IMR-90 (cell line): ENCODE data around the gene ING5. TPM values are rescaled to one million over a fixed set of nuclear protein-coding genes. Genes with fewer than 3 reads are reported as not detected.

Experiments
- ATAC-seq: fragments of 200-7000 bp; cut with Tn5 transposase; 2 replicates; pipeline ENCODE4 v1.9.1; 2020; ENCODE audit warnings: low read depth, mild to moderate bottlenecking, moderate library complexity
- BruUV-seq: library from RNA; stranded (reverse); fragments of 400-500 nt; replicated peaks from 2 replicates; lab custom pipeline; 2021; lab: Mats Ljungman, UMichigan
- CTCF ChIA-PET: fragments of 300-600 bp; formaldehyde crosslinking; extraction: SDS; loops from one replicate; lab custom pipeline; 2021; ENCODE audit warnings: antibody characterized with exemption; lab: Yijun Ruan, JAX
- POLR2A ChIA-PET: fragments of 300-600 bp; sonication (Branson Sonifier 250); formaldehyde crosslinking; loops from one replicate; lab custom pipeline; 2022; ENCODE audit warnings: antibody characterized with exemption; ENCODE audit not compliant: unreplicated experiment; lab: Charles Lee
- DNase-seq: peaks from one replicate; pipeline ENCODE4 v3.0.0; 2013
- H2AFZ ChIP-seq: replicated peaks from 2 replicates; pipeline ENCODE3; 2013; ENCODE audit warnings: low read length, mild to moderate bottlenecking; ENCODE audit not compliant: poor library complexity
- H2AK5ac ChIP-seq: 2 replicates; pipeline ENCODE4 v1.6.1; 2013; ENCODE audit warnings: low read depth, low read length, inconsistent platforms
- H2AK9ac ChIP-seq: replicated peaks from 2 replicates; pipeline ENCODE3; 2013; ENCODE audit warnings: mild to moderate bottlenecking, low read depth, low read length, moderate library complexity; ENCODE audit not compliant: poor library complexity
- H2BK120ac ChIP-seq: 2 replicates; pipeline ENCODE4 v1.6.1; 2013; ENCODE audit warnings: low read depth, low read length, inconsistent platforms
- H2BK15ac ChIP-seq: 3 replicates; pipeline ENCODE4 v1.6.1; 2013; ENCODE audit warnings: low read depth, low read length, inconsistent platforms
- H2BK20ac ChIP-seq: 2 replicates; pipeline ENCODE4 v1.6.1; 2013; ENCODE audit warnings: low read depth, mild to moderate bottlenecking, inconsistent platforms, low read length, moderate library complexity
- H2BK5ac ChIP-seq: 2 replicates; pipeline ENCODE4 v1.6.1; 2013; ENCODE audit warnings: mild to moderate bottlenecking, low read depth, low read length, inconsistent platforms; ENCODE audit not compliant: poor library complexity, severe bottlenecking
- H3K14ac ChIP-seq: replicated peaks from 2 replicates; pipeline ENCODE4 v1.6.1; 2013; ENCODE audit warnings: low read depth, low read length, inconsistent platforms
- H3K18ac ChIP-seq: 2 replicates; pipeline ENCODE4 v1.6.1; 2013; ENCODE audit warnings: low read depth, low read length, control low read depth
- H3K23ac ChIP-seq: 2 replicates; pipeline ENCODE4 v1.6.1; 2013; ENCODE audit warnings: low read depth, low read length, inconsistent platforms
- H3K27ac ChIP-seq: 2 replicates; pipeline ENCODE4 v1.5.1; 2013; ENCODE audit warnings: mild to moderate bottlenecking, control low read depth, low read length; ENCODE audit not compliant: insufficient read depth
- H3K27me3 ChIP-seq: 2 replicates; pipeline ENCODE4 v1.6.1; 2013; ENCODE audit warnings: low read length; ENCODE audit not compliant: control insufficient read depth, insufficient read depth
- H3K36me3 ChIP-seq: 2 replicates; pipeline ENCODE4 v1.6.1; 2013; ENCODE audit warnings: low read length, mixed read lengths; ENCODE audit not compliant: control insufficient read depth, insufficient read depth
- H3K4ac ChIP-seq: 2 replicates; pipeline ENCODE4 v1.6.1; 2013; ENCODE audit warnings: low read depth, low read length, inconsistent platforms
- H3K4me1 ChIP-seq: 2 replicates; pipeline ENCODE4 v1.6.1; 2013; ENCODE audit warnings: low read length, mixed read lengths; ENCODE audit not compliant: control insufficient read depth, insufficient read depth
- H3K4me2 ChIP-seq: 2 replicates; pipeline ENCODE4 v1.6.1; 2013; ENCODE audit warnings: low read depth, mild to moderate bottlenecking, control low read depth, low read length, moderate library complexity
- H3K4me3 ChIP-seq: 2 replicates; pipeline ENCODE4 v1.5.1; 2013; ENCODE audit warnings: low read depth, mild to moderate bottlenecking, control low read depth, low read length, moderate library complexity; ENCODE audit not compliant: insufficient read depth
- H3K56ac ChIP-seq: 2 replicates; pipeline ENCODE4 v1.6.1; 2013; ENCODE audit warnings: low read length, inconsistent platforms; ENCODE audit not compliant: insufficient read depth; ENCODE audit errors: extremely low read depth
- H3K79me1 ChIP-seq, 2 experiments: 2 replicates each; pipeline ENCODE4 v1.6.1; 2013; ENCODE audit warnings: low read length in 2 of 2, inconsistent platforms in 1 of 2, low read depth in 1 of 2
- H3K9ac ChIP-seq: 2 replicates; pipeline ENCODE4 v1.6.1; 2013; ENCODE audit warnings: low read depth, low read length, control low read depth
- H3K9me1 ChIP-seq: 2 replicates; pipeline ENCODE4 v1.6.1; 2013; ENCODE audit warnings: low read length, inconsistent platforms; ENCODE audit not compliant: insufficient read depth
- H3K9me3 ChIP-seq: 2 replicates; pipeline ENCODE4 v1.6.1; 2013; ENCODE audit warnings: low read length; ENCODE audit not compliant: control insufficient read depth, insufficient read depth
- H4K20me1 ChIP-seq: 2 replicates; pipeline ENCODE4 v1.6.1; 2013; ENCODE audit warnings: low read length, inconsistent platforms; ENCODE audit not compliant: insufficient read depth
- H4K5ac ChIP-seq: 2 replicates; pipeline ENCODE4 v1.6.1; 2013; ENCODE audit warnings: mild to moderate bottlenecking, low read depth, low read length, control low read depth
- H4K8ac ChIP-seq, 2 experiments: 2 replicates each; pipeline ENCODE4 v1.6.1; 2013; ENCODE audit warnings: low read depth in 2 of 2, low read length in 2 of 2, control low read depth in 1 of 2, inconsistent platforms in 1 of 2
- H4K91ac ChIP-seq: 2 replicates; pipeline ENCODE4 v1.6.1; 2013; ENCODE audit warnings: low read depth, low read length, inconsistent platforms; ENCODE audit not compliant: insufficient read depth
- CEBPB ChIP-seq: IDR thresholded peaks from 2 replicates; pipeline ENCODE4 v1.6.1; 2012; ENCODE audit warnings: low read depth, low read length, improper control_type of control experiment
- CHD1 ChIP-seq: IDR thresholded peaks from 2 replicates; pipeline ENCODE4 v1.6.1; 2012; ENCODE audit warnings: low read depth, low read length, improper control_type of control experiment
- ELK1 ChIP-seq: fragments of 150-350 bp; IDR thresholded peaks from 2 replicates; pipeline ENCODE4 v1.6.1; 2016; ENCODE audit warnings: low read depth, mild to moderate bottlenecking, low read length, moderate library complexity, borderline replicate concordance
- MAZ ChIP-seq: IDR thresholded peaks from 2 replicates; pipeline ENCODE4 v1.6.1; 2012; ENCODE audit warnings: low read depth, mild to moderate bottlenecking, low read length, improper control_type of control experiment, moderate library complexity, borderline replicate concordance
- MXI1 ChIP-seq: IDR thresholded peaks from 2 replicates; pipeline ENCODE4 v1.6.1; 2012; ENCODE audit warnings: low read depth, mild to moderate bottlenecking, low read length, moderate library complexity, borderline replicate concordance
- NFE2L2 ChIP-seq: fragments of 150-350 bp; IDR thresholded peaks from 2 replicates; pipeline ENCODE4 v1.6.1; 2016; ENCODE audit warnings: low read depth, mild to moderate bottlenecking, low read length
- POLR2A ChIP-seq: IDR thresholded peaks from 2 replicates; pipeline ENCODE4 v1.6.1; 2012; ENCODE audit warnings: mild to moderate bottlenecking, low read depth, low read length
- RAD21 ChIP-seq: IDR thresholded peaks from 2 replicates; pipeline ENCODE4 v1.6.1; 2012; ENCODE audit warnings: low read length, improper control_type of control experiment
- SMC3 ChIP-seq: fragments of 150-350 bp; IDR thresholded peaks from 2 replicates; pipeline ENCODE4 v1.6.1; 2016; ENCODE audit warnings: low read depth, mild to moderate bottlenecking, antibody characterized with exemption, low read length, moderate library complexity
- WGBS, 2 experiments: methylation state at CpG; one replicate each; pipeline versions ENCODE4 v1.1.5 to v1.1.7; 2013; ENCODE audit warnings: missing lambda C conversion rate in 2 of 2; ENCODE audit not compliant: insufficient read length in 1 of 2; ENCODE audit errors: extremely low coverage in 2 of 2; 5-methylcytosine and 5-hydroxymethylcytosine counted together
- dilution Hi-C: fragments of 300-500 bp; cut with HindIII; formaldehyde crosslinking; loops from one replicate; pipeline ENCODE4 v1.14.3; 2018; ENCODE audit warnings: low sequenced_read_pairs; ENCODE audit not compliant: unreplicated experiment
- in situ Hi-C: fragments of 300-500 bp; cut with MboI; formaldehyde crosslinking; loops from 3 replicates; pipeline ENCODE4 v1.14.3; 2019; ENCODE audit warnings: low sequenced_read_pairs, inconsistent platforms, mixed read lengths
- intact Hi-C: fragments of 100-400 bp; cut with micrococcal nuclease; formaldehyde crosslinking; loops from 2 replicates; pipeline ENCODE4 v1.10.0; 2022
- polyA plus RNA-seq, 3 experiments: library from polyadenylated mRNA; depleted of rRNA; stranded (reverse); fragments of >200 nt; gene quantifications; 2 replicates each; pipeline ENCODE4 v1.2.3, GENCODE V29; 2012; ENCODE audit warnings: low replicate concordance in 1 of 3
- total RNA-seq: library from RNA; depleted of rRNA; stranded (reverse); fragments of >200 nt; gene quantifications from 2 replicates; pipeline ENCODE4 v1.2.3, GENCODE V29; 2012

The ING5 gene
- total and polyA plus RNA-seq, 2 of the 4 experiments (the other 2 are of a cell fraction), result 36.1 to 38.9 TPM

- in situ Hi-C loops (no loop called here), dilution Hi-C loops (no loop called here), intact Hi-C loops (no loop called here)
- no peak overlapping the region for H3K4me2 ChIP-seq
- no peaks in the 10 kb centered on the region for H3K79me1 ChIP-seq
- no peak overlapping the region for H3K4ac ChIP-seq
- peak overlapping the region; percentile 41 for H2AFZ ChIP-seq
- no peak overlapping the region for H3K9ac ChIP-seq
- no peak overlapping the region for H2AK9ac ChIP-seq
- H2BK15ac ChIP-seq, result no peak overlapping the region
- H4K8ac ChIP-seq, result no peak overlapping the region
- WGBS, 2 experiments, result 75% methylated on average over 13 of the region's 22 CpGs; no CpG with 5 or more reads in 1 of the 2 experiments
- POLR2A ChIA-PET, result no interaction called here
- no peak overlapping the region for H3K56ac ChIP-seq
- no peak for TF ChIP-seq RAD21
- TF ChIP-seq CHD1, result no peak
- no peak for TF ChIP-seq POLR2A
- TF ChIP-seq ELK1, result no peak
- TF ChIP-seq NFE2L2, result no peak
- TF ChIP-seq MAZ, result no peak
- no peak for TF ChIP-seq SMC3
- no peak for TF ChIP-seq MXI1
- TF ChIP-seq CEBPB, result no peak
- H3K14ac ChIP-seq, result no peak overlapping the region
- no peaks in the 10 kb centered on the region; the same call in 1 of the 2 replicates for H3K27me3 ChIP-seq
- H2BK5ac ChIP-seq, result no peak overlapping the region
- H4K5ac ChIP-seq, result no peak overlapping the region
- no peak overlapping the region for H3K23ac ChIP-seq
- DNase-seq (no peak), ATAC-seq (no peak)
- peaks cover 3% of the 10 kb centered on the region; the same call in 1 of the 2 replicates for H3K9me3 ChIP-seq
- no peak overlapping the region for H2BK120ac ChIP-seq
- no TSS peak for BruUV-seq
- CTCF ChIA-PET, result no interaction called here
- peaks cover 6% of the 10 kb centered on the region for H3K4me1 ChIP-seq
- no peaks in the 10 kb centered on the region for H3K36me3 ChIP-seq
- H3K9me1 ChIP-seq, result no peaks in the 10 kb centered on the region
- no peak overlapping the region for H3K27ac ChIP-seq
- H3K4me3 ChIP-seq, result no peak overlapping the region
- H2AK5ac ChIP-seq, result no peak overlapping the region
- H3K18ac ChIP-seq, result no peak overlapping the region
- H4K20me1 ChIP-seq, result no peaks in the 10 kb centered on the region; the same call in 1 of the 2 replicates
- no peak overlapping the region for H4K91ac ChIP-seq
- H2BK20ac ChIP-seq, result no peak overlapping the region
These were observed 75.4 kb downstream of the ING5 start for GRCh38 chr2:241777170-241777685.
